GM12878 (cell line): Measurements from ENCODE around the gene RASSF4. TPM values are rescaled to one million over a fixed set of nuclear protein-coding genes. Genes with fewer than 3 reads are reported as not detected.

Source experiments
- ATAC-seq: fragments of 200-7000 bp; cut with Tn5 transposase; 3 replicates; pipeline ENCODE4 v1.9.1; 2020; ENCODE audit warnings: mild to moderate bottlenecking, moderate library complexity
- BruUV-seq: library from RNA; stranded (reverse); fragments of 400-500 nt; replicated peaks from 2 replicates; lab custom pipeline; 2021; lab: Mats Ljungman, UMichigan
- CTCF ChIA-PET: fragments of 300-600 bp; sonication (Branson Sonifier 250); formaldehyde crosslinking; extraction: SDS; loops from one replicate; lab custom pipeline; 2021; ENCODE audit warnings: inconsistent platforms; lab: Yijun Ruan, JAX
- POLR2A ChIA-PET: fragments of 350-600 bp; formaldehyde crosslinking; extraction: SDS; loops from one replicate; lab custom pipeline; 2021; ENCODE audit warnings: inconsistent platforms; lab: Charles Lee
- RAD21 ChIA-PET: fragments of 300-600 bp; sonication (Branson Sonifier 250); formaldehyde crosslinking; loops from one replicate; lab custom pipeline; 2023; ENCODE audit warnings: antibody characterized with exemption; ENCODE audit not compliant: unreplicated experiment; lab: Charles Lee
- SMC1A ChIA-PET: fragments of 300-600 bp; sonication (Branson Sonifier 250); formaldehyde crosslinking; loops from one replicate; lab custom pipeline; 2023; ENCODE audit not compliant: unreplicated experiment, uncharacterized antibody; lab: Charles Lee
- DNase-seq: peaks from one replicate; pipeline ENCODE4 v3.0.0-alpha.2; 2011; ENCODE audit warnings: low read depth, low spot score
- FAIRE-seq: peaks from 3 replicates; lab custom pipeline; 2011; peaks lifted over from hg19 to GRCh38; lab: Jason Lieb, UNC
- H2AFZ ChIP-seq: 2 replicates; pipeline ENCODE4 v1.6.0; 2011; ENCODE audit warnings: low read depth, low read length, control low read depth; ENCODE audit not compliant: control insufficient read depth
- H3K27ac ChIP-seq: 2 replicates; pipeline ENCODE4 v1.5.1; 2011; ENCODE audit warnings: control low read depth; ENCODE audit not compliant: control insufficient read depth, insufficient read depth
- H3K27me3 ChIP-seq, 2 experiments: replicated peaks in 1 of 2; 2 replicates each; pipeline versions ENCODE4 v1.6.0 to v1.6.1; 2011; ENCODE audit warnings: low read length in 1 of 2; ENCODE audit not compliant: control insufficient read depth in 2 of 2, insufficient read depth in 2 of 2
- H3K36me3 ChIP-seq, 2 experiments: 2 replicates each; pipeline ENCODE4 v1.5.1; 2011; ENCODE audit warnings: low read length in 1 of 2; ENCODE audit not compliant: control insufficient read depth in 2 of 2, insufficient read depth in 2 of 2
- H3K4me1 ChIP-seq: 2 replicates; pipeline ENCODE4 v1.6.1; 2011; ENCODE audit warnings: mild to moderate bottlenecking, low read length, moderate library complexity, mixed read lengths; ENCODE audit not compliant: control insufficient read depth, insufficient read depth
- H3K4me2 ChIP-seq: 2 replicates; pipeline ENCODE4 v1.6.0; 2011; ENCODE audit warnings: control low read depth; ENCODE audit not compliant: control insufficient read depth, insufficient read depth
- H3K4me3 ChIP-seq: fragments of 200-600 bp; sonication (generic); 2 replicates; pipeline ENCODE4 v1.5.1; 2016
- H3K79me2 ChIP-seq: 2 replicates; pipeline ENCODE4 v1.6.0; 2011; ENCODE audit warnings: low read length; ENCODE audit not compliant: control insufficient read depth, insufficient read depth
- H3K9ac ChIP-seq: 2 replicates; pipeline ENCODE4 v1.8.0; 2011; ENCODE audit warnings: low read length, control low read depth, mixed read lengths; ENCODE audit not compliant: control insufficient read depth, insufficient read depth
- H3K9me3 ChIP-seq: replicated peaks from 3 replicates; pipeline ENCODE4 v1.5.1; 2011; ENCODE audit warnings: mild to moderate bottlenecking, low read length; ENCODE audit not compliant: control insufficient read depth, insufficient read depth
- H4K20me1 ChIP-seq: 2 replicates; pipeline ENCODE4 v1.6.0; 2011; ENCODE audit not compliant: control insufficient read depth, insufficient read depth
- CREB1 ChIP-seq: IDR thresholded peaks from 2 replicates; pipeline ENCODE4 v1.6.1; 2012; ENCODE audit warnings: low read depth, mild to moderate bottlenecking, inconsistent platforms
- FOXM1 ChIP-seq: IDR thresholded peaks from 2 replicates; pipeline ENCODE4 v1.6.1; 2012; ENCODE audit warnings: low read depth, mild to moderate bottlenecking, inconsistent platforms, low read length, moderate library complexity
- RAD21 ChIP-seq: IDR thresholded peaks from 2 replicates; pipeline ENCODE4 v1.6.1; 2011; ENCODE audit warnings: mild to moderate bottlenecking, low read depth, low read length, moderate library complexity; ENCODE audit not compliant: insufficient read depth
- SMC3 ChIP-seq: IDR thresholded peaks from 2 replicates; pipeline ENCODE4 v1.6.1; 2011; ENCODE audit warnings: low read length, improper control_type of control experiment, borderline replicate concordance
- WGBS: methylation state at CpG from one replicate; pipeline ENCODE4 v1.1.6; 2016; ENCODE audit warnings: low lambda C conversion rate; ENCODE audit not compliant: insufficient replicate concordance, insufficient coverage; ENCODE audit errors: missing lambda C conversion rate; 5-methylcytosine and 5-hydroxymethylcytosine counted together
- in situ Hi-C: fragments of 300-500 bp; cut with MboI; formaldehyde crosslinking; loops from 9 replicates; pipeline ENCODE4 v1.14.3; 2018; ENCODE audit warnings: mixed read lengths
- intact Hi-C: fragments of 100-400 bp; cut with micrococcal nuclease; formaldehyde crosslinking; loops from one replicate; pipeline ENCODE4 v1.14.2; 2022; ENCODE audit not compliant: unreplicated experiment
- polyA plus RNA-seq, 11 experiments: library from polyadenylated mRNA; depleted of rRNA in 4 of 11; unstranded in 6 of 11; stranded (reverse) in 5 of 11; fragments of >200 nt; fragmentation: Nextera tagmentation in 4 of 11; fragmentation: Illumina TruSeq in 1 of 11; extraction: Ambion mirVana in 4 of 11; extraction: Trizol in 1 of 11; gene quantifications; 1 replicate in 1 of 11; 2 replicates in 10 of 11; pipeline versions ENCODE4 v1.2.1 to v1.2.3, GENCODE V29; 2011 to 2016; ENCODE audit warnings: inconsistent platforms in 2 of 11, missing spikeins in 2 of 11, low read depth in 1 of 11
- total RNA-seq, 4 experiments: library from RNA; depleted of rRNA in 3 of 4; stranded (reverse); fragments of >200 nt in 3 of 4; fragmentation: Illumina TruSeq in 1 of 4; extraction: Trizol in 1 of 4; gene quantifications; 2 replicates each; pipeline versions ENCODE4 v1.2.1 to v1.2.3, GENCODE V29; 2013 to 2021
- TF ChIP-seq, protein P1 (sequence below): fragments of 450-650 bp; IDR thresholded peaks from 2 replicates; pipeline ENCODE4 v1.6.1; 2017; ENCODE audit warnings: low read depth, mild to moderate bottlenecking, moderate library complexity
- TF ChIP-seq, protein P2 (sequence below): fragments of 450-650 bp; formaldehyde crosslinking; IDR thresholded peaks from 2 replicates; pipeline ENCODE4 v1.4.0; 2022; ENCODE audit warnings: mild to moderate bottlenecking, moderate library complexity
- TF ChIP-seq, protein P3 (sequence below), 3 experiments: IDR thresholded peaks in 2 of 3; conservative IDR thresholded peaks in 1 of 3; 2 replicates each; pipeline ENCODE4 v1.5.1; 2011; ENCODE audit warnings: low read depth in 3 of 3, low read length in 3 of 3, mild to moderate bottlenecking in 3 of 3, control low read depth in 2 of 3, moderate library complexity in 2 of 3, inconsistent platforms in 1 of 3, mixed read lengths in 1 of 3; ENCODE audit not compliant: control insufficient read depth in 2 of 3, insufficient read depth in 1 of 3; ENCODE audit errors: extremely low read depth in 1 of 3

The RASSF4 gene
- total and polyA plus RNA-seq, 10 of the 15 experiments (the other 5 are each of a cell fraction or from before 2014, with no cell fraction given) = 3.7 to 71.1 (median 16.8) TPM

DNA sequence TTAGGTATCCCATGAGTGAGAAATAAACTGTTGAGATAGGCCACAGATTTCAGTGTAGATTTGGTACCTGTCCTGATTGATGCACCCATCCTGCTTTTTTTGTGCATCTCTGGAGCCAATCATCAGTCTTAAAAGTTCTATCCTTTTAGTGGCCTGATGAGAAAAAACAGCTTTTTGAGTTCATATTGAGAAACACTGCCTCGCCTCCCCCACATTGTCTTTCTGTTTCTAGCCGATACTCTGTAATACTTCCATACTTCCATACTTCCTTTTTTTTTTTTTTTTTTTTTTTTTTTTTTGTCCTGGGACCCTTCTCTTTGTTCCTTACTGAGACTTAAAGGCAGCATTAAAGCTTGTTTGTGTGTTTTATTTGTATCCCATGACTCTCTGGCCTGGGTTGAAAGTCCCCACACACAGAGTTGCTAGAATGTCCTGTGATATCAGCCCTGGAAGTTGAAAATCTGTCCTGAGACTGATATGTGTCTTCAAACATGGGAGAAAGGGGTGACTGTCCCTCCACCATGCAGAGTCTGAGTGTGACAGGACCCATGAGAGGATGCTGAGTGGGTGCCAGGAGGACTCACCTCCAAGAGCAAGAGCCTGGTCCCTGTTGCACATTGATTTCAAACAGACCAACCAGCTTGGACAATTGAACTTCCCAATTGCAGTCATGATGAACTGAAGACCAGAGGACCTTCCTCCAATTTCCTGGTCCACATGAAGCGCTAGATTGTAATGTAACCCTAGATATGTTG, 46.9 kb downstream of the RASSF4 start (continued):
- TF ChIP-seq, protein P1, sequence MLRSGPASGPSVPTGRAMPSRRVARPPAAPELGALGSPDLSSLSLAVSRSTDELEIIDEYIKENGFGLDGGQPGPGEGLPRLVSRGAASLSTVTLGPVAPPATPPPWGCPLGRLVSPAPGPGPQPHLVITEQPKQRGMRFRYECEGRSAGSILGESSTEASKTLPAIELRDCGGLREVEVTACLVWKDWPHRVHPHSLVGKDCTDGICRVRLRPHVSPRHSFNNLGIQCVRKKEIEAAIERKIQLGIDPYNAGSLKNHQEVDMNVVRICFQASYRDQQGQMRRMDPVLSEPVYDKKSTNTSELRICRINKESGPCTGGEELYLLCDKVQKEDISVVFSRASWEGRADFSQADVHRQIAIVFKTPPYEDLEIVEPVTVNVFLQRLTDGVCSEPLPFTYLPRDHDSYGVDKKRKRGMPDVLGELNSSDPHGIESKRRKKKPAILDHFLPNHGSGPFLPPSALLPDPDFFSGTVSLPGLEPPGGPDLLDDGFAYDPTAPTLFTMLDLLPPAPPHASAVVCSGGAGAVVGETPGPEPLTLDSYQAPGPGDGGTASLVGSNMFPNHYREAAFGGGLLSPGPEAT = no peak
- TF ChIP-seq, protein P2, sequence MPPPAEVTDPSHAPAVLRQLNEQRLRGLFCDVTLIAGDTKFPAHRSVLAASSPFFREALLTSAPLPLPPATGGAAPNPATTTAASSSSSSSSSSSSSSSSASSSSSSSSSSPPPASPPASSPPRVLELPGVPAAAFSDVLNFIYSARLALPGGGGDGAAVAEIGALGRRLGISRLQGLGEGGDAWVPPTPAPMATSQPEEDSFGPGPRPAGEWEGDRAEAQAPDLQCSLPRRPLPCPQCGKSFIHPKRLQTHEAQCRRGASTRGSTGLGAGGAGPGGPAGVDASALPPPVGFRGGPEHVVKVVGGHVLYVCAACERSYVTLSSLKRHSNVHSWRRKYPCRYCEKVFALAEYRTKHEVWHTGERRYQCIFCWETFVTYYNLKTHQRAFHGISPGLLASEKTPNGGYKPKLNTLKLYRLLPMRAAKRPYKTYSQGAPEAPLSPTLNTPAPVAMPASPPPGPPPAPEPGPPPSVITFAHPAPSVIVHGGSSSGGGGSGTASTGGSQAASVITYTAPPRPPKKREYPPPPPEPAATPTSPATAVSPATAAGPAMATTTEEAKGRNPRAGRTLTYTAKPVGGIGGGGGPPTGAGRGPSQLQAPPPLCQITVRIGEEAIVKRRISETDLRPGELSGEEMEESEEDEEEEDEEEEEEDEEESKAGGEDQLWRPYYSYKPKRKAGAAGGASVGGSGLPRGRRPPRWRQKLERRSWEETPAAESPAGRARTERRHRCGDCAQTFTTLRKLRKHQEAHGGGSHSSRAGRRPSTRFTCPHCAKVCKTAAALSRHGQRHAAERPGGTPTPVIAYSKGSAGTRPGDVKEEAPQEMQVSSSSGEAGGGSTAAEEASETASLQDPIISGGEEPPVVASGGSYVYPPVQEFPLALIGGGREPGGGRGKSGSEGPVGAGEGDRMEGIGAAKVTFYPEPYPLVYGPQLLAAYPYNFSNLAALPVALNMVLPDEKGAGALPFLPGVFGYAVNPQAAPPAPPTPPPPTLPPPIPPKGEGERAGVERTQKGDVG = no peak

DNA sequence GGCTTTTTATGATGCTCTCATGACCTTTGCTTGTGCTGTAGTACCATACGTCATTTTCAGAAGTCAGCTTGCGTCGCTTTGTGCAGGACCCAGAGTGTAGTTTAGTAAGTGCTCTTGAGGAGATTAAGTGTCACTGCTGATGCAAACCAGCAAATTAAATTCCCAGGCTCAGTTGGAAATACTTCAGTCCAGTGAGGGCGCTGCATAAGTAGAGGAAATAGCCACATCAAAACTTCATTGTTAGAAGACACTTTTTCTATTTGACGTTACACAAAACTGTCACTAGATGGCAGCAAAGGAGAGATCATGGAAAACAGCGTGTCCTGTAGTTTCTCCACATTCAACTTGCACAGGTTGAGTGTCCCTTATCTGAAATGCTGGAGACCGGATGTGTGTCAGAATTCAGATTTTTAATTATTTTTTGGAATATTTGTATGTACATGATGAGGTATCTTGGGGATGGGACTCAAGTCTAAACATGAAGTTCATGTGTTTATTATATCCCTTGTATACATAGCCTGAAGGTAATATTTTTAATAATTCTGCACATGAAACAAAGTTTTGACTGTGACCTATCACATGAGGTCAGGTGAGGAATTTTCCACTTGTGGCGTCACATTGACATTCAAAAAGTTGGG, 49.0 kb downstream of the RASSF4 start:
- intact Hi-C loops (loop anchor here (2.0 to 10.0 kb wide), 3 partner anchors 76 to 946 kb away; no protein-coding TSS in a partner anchor), in situ Hi-C loops (loop anchor here (10.0 kb wide), 1 partner anchor 1016 kb away; no protein-coding TSS in a partner anchor)
- RAD21 ChIA-PET = interaction anchor here (0.8 to 1.7 kb wide), 3 partner anchors 75 to 226 kb away, joined by 3 to 4 read pairs (median 3); no protein-coding TSS in a partner anchor
- SMC1A ChIA-PET = interaction anchor here (0.8 to 1.4 kb wide), 2 partner anchors 47 to 227 kb away, joined by 3 to 6 read pairs; no protein-coding TSS in a partner anchor
- H3K4me2 ChIP-seq = no peak overlapping the region
- 0 out of 4 replicates have a peak, but pooled peaks cover 0 to 3% of the 10 kb centered on the region in 2 experiments for H3K36me3 ChIP-seq
- no peak overlapping the region for H3K9ac ChIP-seq
- no TSS peak for BruUV-seq
- H3K79me2 ChIP-seq = no peaks in the 10 kb centered on the region
- no peak overlapping the region for H3K27ac ChIP-seq
- H4K20me1 ChIP-seq = no peaks in the 10 kb centered on the region
- FAIRE-seq = peak; percentile 93
- H3K27me3 ChIP-seq = no peaks in the 10 kb centered on the region
- 28% methylated on average over 8 of the region's 8 CpGs for WGBS
- H2AFZ ChIP-seq = no peak overlapping the region
- H3K4me1 ChIP-seq = no peaks in the 10 kb centered on the region
- POLR2A ChIA-PET = no interaction called here
- ATAC-seq = peak; percentile 94
- TF ChIP-seq FOXM1 (0 out of 2 replicates have a peak, but pooled peaks have one; percentile 28), SMC3 (peak; percentile 53; the same call in 1 of the 2 replicates), RAD21 (peak; percentile 78), CREB1 (no peak)
- TF ChIP-seq, protein P3, sequence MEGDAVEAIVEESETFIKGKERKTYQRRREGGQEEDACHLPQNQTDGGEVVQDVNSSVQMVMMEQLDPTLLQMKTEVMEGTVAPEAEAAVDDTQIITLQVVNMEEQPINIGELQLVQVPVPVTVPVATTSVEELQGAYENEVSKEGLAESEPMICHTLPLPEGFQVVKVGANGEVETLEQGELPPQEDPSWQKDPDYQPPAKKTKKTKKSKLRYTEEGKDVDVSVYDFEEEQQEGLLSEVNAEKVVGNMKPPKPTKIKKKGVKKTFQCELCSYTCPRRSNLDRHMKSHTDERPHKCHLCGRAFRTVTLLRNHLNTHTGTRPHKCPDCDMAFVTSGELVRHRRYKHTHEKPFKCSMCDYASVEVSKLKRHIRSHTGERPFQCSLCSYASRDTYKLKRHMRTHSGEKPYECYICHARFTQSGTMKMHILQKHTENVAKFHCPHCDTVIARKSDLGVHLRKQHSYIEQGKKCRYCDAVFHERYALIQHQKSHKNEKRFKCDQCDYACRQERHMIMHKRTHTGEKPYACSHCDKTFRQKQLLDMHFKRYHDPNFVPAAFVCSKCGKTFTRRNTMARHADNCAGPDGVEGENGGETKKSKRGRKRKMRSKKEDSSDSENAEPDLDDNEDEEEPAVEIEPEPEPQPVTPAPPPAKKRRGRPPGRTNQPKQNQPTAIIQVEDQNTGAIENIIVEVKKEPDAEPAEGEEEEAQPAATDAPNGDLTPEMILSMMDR (IDR thresholded peaks at IDR 0.05 in 2 of 3, conservative IDR thresholded peaks at IDR 0.05 in 1 of 3; ENCODE audit: control insufficient read depth in 2 of 3, extremely low read depth in 1 of 3, insufficient read depth in 1 of 3, low read depth in 3 of 3, low read length in 3 of 3) = peak; percentile 65 to 83 (median 80)
- peaks cover 1% of the 10 kb centered on the region for H3K9me3 ChIP-seq
- DNase-seq = peak; percentile 35
- H3K4me3 ChIP-seq = no peak overlapping the region
- CTCF ChIA-PET = interaction anchor here (0.8 to 3.4 kb wide), 4 partner anchors 76 to 226 kb away, joined by 3 to 28 read pairs (median 6); no protein-coding TSS in a partner anchor
